ENCODE data around the gene FGF8.

FGF8 gene

DNA sequence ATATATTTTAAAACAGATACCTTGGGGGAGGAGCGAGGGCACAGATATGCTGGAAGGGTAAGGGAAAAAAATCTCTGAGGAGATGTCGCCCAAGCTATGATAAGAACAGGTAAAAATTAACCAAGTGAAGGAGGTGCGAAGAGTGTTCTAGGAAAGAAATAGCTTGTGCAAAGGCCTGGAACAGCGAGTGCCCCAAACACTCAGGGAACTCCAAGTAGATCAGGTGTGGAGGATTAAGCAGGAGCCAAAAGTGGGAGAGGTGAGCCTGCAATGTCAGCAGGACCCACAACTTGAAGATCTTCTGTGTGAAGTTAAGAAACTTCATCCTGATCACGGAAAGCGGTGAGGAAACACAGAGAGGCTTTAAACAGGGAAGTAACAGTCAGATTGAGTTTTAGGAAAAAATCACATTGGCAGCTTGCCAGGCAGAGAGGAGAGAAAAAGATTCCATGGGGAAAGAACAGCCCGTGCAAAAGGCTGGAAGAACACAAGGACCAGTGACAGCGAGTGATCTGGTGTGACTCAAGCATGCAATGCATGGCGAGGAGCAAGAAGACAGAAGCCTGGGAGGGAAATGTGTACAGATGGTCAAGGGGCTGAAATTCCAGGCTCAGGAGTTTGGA lies 30.7 kb downstream of the FGF8 start:
- in situ Hi-C loops (cut with MboI; ENCODE audit: low sequenced_read_pairs), result no loop called here

DNA sequence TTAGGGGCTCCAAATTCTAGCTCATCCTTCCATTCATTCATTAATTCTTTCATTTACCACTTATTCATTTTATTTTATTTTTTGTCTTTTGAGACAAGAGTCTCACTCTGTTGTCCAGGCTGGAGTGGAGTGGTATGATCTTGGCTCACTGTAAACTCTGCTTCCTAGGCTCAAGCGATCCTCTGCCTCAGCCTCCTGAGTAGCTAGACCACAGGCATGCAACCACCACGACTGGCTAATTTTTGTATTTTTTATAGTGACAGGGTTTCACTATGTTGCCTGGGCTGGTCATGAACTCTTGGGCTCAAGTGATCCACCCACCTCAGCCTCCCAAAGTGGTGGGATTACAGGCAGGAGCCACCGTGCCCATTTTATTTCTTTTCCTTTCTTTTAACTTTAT lies 31.6 kb downstream of the FGF8 start:
- in situ Hi-C loops (cut with MboI; ENCODE audit: low sequenced_read_pairs), result no loop called here

DNA sequence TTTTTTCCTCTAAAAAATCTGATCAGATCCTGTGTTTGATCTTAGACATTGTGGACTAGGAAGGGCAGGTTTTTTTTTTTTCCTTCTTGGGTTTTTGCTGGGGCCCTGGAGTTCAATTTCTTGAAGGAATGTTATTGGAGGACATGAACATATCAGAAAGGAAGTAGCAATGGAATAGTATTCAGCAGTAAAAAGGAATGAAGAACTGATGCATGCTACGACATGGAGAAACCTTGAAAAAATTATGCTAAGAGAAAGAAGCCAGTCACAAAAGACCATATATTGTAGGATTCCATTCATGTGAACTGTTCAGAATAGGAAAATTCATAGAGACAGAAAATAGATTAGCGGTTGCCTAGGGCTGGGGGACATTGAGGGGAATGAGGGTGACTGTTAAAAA lies 34.0 kb downstream of the FGF8 start:
- in situ Hi-C loops (cut with MboI; ENCODE audit: low sequenced_read_pairs), result no loop called here

DNA sequence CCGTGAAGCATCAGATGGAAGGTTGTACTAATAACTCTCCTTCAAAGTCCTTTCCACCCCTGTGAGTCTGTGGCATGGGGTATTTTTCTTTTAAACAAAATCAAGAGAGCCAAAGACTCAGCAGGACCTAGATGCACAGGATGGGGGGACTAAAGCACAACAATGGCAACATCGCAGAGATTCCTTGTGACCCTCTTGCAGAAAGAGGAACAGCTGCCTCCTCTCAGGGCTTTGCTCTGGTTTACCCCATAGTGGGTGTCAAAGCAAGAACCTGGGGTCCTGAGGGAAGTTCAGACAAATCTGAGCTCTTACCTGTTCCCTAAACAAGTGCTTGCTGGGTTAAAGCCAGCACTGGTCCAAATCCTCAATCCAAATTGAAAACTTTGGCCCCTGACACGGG lies 39.2 kb downstream of the FGF8 start:
- in situ Hi-C loops (cut with MboI; ENCODE audit: low sequenced_read_pairs), result no loop called here

DNA sequence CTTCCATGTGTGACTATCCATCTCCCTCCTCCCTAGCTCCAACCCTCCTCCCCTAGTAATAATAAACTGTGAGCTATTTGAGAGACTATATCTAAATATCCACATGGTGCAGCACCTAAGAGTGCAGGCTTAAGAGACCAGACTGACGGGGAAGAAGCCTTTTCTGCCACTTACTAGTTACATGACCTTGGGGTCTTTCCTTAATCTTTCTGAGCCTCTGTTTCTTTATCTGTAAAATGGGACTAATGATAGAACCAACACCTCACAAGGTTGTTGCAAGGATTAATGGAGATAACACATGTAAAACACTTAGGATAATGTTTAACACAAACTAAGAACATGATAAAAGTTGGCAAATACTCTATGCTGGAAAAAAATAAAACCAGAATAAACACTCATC lies 43.8 kb downstream of the FGF8 start:
- in situ Hi-C loops (cut with MboI; ENCODE audit: low sequenced_read_pairs), result no loop called here

DNA sequence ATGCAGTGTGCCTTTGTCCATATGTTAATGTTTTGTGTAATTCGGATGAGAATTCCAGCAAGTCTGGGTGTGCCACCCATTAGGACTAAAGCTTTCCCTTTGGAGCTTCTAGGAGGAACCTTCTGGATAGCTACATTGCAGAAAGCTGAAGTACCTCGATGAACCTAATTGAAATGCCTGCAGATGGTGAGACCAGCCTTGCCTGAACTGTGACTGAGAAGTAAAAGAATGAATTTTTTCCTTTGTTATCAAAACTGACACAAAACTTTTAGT lies 49.9 kb downstream of the FGF8 start:
- in situ Hi-C loops (cut with MboI; ENCODE audit: low sequenced_read_pairs), result no loop called here

DNA sequence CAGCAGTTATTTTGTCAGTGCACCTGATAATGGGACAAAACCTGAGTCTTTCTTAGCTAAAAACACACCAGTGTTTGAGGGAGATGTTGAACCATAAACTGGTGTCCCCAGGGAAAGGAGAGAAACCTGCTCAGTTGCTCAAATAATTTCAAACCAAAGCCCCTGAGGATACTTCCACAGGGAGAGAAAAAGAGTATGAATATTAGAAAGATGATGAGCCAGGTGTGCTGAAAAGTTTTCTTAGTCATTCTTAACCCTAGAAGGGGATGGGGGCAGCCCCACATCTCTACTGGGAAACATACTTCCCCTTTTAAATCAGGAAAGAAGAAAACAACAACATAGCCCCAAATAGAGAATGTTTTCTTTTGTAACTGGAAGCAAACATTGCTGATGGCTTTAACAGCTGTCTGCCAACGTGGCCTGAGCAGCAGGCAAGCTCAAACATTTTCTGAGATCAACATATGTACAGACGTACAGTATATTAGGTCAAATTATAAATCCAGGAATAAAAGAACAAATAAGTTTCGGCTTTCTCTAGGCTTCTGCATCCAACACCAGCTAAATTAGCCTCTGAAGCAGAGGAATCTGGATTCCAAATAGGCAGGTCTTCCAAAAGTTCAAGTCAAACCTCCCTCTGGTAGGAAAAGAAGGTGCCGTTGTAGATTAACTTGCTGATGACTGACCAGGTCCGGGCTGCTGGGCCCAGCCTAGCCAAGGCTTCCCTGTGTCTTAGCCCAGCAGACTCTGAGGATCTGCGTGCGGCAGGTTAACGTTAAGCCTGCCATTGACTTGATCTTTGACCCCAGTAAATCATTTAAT lies 50.4 kb downstream of the FGF8 start:
- in situ Hi-C loops (cut with MboI; ENCODE audit: low sequenced_read_pairs), result no loop called here

DNA sequence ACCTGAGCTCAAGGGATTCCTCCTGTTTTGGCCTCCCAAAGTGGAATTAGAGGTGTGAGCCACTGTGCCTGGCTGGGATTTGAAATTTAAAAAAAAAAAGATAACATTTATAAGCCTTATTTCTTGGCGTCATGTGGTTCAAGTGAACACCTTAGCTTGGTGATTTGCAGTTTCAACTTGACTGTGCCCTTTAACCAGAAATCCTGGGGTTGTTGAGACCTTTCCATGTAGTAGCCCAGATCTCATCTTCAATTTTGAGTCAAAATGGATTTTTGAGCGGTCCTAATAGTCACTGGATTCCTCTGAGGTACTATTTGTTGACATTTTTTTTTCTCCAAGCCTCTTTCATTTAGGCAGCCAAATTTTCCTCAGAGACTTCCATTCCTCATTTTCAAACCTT lies 51.5 kb downstream of the FGF8 start:
- in situ Hi-C loops (cut with MboI; ENCODE audit: low sequenced_read_pairs), result no loop called here

DNA sequence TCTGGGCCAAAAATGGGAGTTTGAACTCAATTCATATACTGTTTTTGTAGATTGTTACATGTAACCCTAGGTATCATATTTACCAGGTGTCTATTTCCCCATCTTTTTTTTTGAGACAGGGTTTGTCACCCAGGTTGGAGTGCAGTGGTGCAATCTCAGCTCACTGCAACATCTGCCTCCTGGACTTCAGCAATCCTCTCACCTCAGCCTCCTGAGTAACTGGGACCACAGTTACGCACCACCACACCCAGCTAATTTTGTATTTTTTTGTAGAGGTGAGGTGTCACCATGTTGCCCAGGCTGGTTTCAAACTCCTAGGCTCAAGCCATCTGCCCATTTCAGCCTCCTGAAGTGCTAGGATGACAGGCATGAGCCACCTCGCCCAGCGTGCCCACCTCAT lies 52.7 kb downstream of the FGF8 start:
- in situ Hi-C loops (cut with MboI; ENCODE audit: low sequenced_read_pairs), result no loop called here

DNA sequence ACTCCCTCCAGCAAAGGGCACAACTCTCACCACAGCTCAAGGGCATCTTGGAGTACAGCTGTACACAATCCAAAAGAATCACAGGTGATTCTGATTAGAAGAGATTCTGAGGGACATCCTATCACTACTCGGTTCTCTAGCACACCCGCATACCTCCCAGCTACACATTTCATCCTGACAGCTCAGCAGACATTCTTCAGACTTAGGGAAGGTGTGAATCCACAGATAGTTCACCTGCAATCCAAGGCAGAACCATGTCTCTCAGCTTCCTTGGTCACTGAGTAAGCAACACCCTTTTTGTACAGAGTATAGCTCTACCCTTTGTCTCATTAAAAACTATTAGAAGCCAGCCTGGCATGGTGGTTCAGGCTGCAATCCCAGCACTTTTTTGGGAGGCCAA lies 54.1 kb downstream of the FGF8 start:
- in situ Hi-C loops (cut with MboI; ENCODE audit: low sequenced_read_pairs), result no loop called here

DNA sequence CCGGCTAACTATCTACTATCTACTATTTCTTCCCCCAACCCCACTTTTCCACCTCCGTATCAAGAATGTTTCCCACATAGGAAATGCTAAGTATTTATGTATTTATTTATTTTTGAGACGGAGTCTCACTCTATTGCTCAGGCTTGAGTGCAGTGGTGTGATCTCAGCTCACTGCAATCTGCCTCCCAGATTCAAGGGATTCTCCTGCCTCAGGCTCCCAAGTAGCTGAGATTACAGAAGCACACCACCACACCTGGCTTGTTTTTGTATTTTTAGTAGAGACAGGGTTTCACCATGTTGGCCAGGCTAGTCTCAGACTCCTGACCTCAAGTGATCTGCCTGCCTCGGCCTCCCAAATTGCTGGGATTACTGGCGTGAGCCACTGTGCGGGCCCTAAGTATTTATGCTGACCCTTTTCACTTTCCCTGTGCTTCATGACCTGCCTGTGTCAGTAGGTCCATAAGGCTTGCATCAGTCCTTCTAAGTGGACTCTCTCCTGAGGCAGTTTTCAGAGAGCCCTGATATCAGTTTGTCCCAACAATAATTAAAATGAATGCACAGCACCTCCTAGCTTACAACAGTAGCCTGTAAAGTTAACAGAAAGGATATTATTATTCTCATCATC lies 55.2 kb downstream of the FGF8 start:
- in situ Hi-C loops (cut with MboI; ENCODE audit: low sequenced_read_pairs), result no loop called here
